ENCODE measurements around the gene KLF14.
"Not testable (repeated sequence)": the region's sequence is repeated elsewhere in the genome, so short reads cannot be mapped to it uniquely, and the experiment has no call there.

DNA sequence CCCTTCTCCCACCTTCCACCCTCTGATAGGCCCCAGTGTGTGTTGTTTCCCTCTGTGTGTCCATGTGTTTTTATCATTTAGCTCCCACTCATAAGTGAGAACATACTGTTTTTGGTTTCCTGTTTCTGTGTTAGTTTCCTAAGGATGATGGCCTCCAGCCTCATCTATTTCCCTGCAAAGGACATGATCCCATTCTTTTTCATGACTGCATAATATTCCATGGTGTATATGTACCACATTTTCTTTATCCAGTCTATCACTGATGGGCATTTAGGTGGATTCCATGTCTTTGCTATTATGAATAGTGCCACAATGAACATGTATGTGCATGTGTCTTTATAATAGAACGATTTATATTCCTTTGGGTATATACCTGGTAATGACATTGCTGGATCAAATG is 41.6 kb downstream of the KLF14 start:
- TF ChIP-seq POLR2A (IDR thresholded peaks at IDR 0.05): not testable (repeated sequence)
- TF ChIP-seq, protein P1, sequence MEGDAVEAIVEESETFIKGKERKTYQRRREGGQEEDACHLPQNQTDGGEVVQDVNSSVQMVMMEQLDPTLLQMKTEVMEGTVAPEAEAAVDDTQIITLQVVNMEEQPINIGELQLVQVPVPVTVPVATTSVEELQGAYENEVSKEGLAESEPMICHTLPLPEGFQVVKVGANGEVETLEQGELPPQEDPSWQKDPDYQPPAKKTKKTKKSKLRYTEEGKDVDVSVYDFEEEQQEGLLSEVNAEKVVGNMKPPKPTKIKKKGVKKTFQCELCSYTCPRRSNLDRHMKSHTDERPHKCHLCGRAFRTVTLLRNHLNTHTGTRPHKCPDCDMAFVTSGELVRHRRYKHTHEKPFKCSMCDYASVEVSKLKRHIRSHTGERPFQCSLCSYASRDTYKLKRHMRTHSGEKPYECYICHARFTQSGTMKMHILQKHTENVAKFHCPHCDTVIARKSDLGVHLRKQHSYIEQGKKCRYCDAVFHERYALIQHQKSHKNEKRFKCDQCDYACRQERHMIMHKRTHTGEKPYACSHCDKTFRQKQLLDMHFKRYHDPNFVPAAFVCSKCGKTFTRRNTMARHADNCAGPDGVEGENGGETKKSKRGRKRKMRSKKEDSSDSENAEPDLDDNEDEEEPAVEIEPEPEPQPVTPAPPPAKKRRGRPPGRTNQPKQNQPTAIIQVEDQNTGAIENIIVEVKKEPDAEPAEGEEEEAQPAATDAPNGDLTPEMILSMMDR (IDR thresholded peaks at IDR 0.05 in 4 of 5, conservative IDR thresholded peaks at IDR 0.05 in 1 of 5): not testable (repeated sequence)

Measured in gastrocnemius medialis (tissue), 4 donors.